Peyer's patch (tissue), 4 donors: ENCODE measurements around the gene XPR1. TPM values are rescaled to one million over a fixed set of nuclear protein-coding genes. Genes with fewer than 3 reads are reported as not detected.

ENCODE experiments used
- DNase-seq, 3 donors: peaks; one replicate each; pipeline ENCODE4 v3.0.0-alpha.2; 2017 to 2019
- H3K27ac ChIP-seq, 4 donors: fragments of 200-600 bp; sonication (generic); one replicate each; pipeline ENCODE4 v1.5.1; 2016 to 2019
- H3K27me3 ChIP-seq, 2 donors: fragments of 200-600 bp; sonication (generic); one replicate each; pipeline ENCODE4 v1.5.1; 2019
- H3K36me3 ChIP-seq, 3 donors: fragments of 200-600 bp; sonication (generic); one replicate each; pipeline ENCODE4 v1.5.1; 2016 to 2019
- H3K4me1 ChIP-seq, 4 donors: fragments of 200-600 bp; sonication (generic); one replicate each; pipeline ENCODE4 v1.5.1; 2016 to 2019
- H3K4me3 ChIP-seq, 4 donors: fragments of 200-600 bp; sonication (generic); 1 replicate in 3 of 4; 2 replicates in 1 of 4; pipeline ENCODE4 v1.5.1; 2016 to 2019; ENCODE audit warnings: mild to moderate bottlenecking in 1 of 4
- H3K9me3 ChIP-seq, 4 donors: fragments of 200-600 bp; sonication (generic); one replicate each; pipeline ENCODE4 v1.5.1; 2016 to 2019; ENCODE audit warnings: mild to moderate bottlenecking in 1 of 4
- CTCF ChIP-seq, 6 experiments: fragments of 450-650 bp in 4 of 6; fragments of 200-600 bp in 2 of 6; sonication (generic) in 1 of 6; IDR thresholded peaks; one replicate each; pipeline ENCODE4 v1.5.1; 2017 to 2019; ENCODE audit warnings: antibody characterized with exemption in 6 of 6, mild to moderate bottlenecking in 3 of 6, moderate library complexity in 1 of 6
- POLR2A ChIP-seq, 2 donors: fragments of 450-650 bp; IDR thresholded peaks; one replicate each; pipeline ENCODE4 v1.5.1; 2017; ENCODE audit warnings: antibody characterized with exemption in 2 of 2, mild to moderate bottlenecking in 2 of 2, moderate library complexity in 2 of 2
- total RNA-seq, 4 donors: library from RNA; depleted of rRNA; stranded (reverse); fragments of >200 nt; gene quantifications; one replicate each; pipeline ENCODE4 v1.1.0, GENCODE V29; 2016

The XPR1 gene
- total RNA-seq, 4 donors from 2014 or later, result 29.7 to 59.7 (median 53.9) TPM

- Histone ChIP-seq H3K4me3 (peak overlapping the region; percentile 38 to 64 (median 54)), H3K4me1 (peaks cover 0 to 14% (median 6%) of the 10 kb centered on the region in 4 donors), H3K27me3 (no peaks in the 10 kb centered on the region), H3K27ac (peak overlapping the region; percentile 67 to 82 (median 77)), H3K9me3 (no peaks in the 10 kb centered on the region), H3K36me3 (no peaks in the 10 kb centered on the region)
- no peak for TF ChIP-seq CTCF (IDR thresholded peaks at IDR 0.05)
- no peak for TF ChIP-seq POLR2A (IDR thresholded peaks at IDR 0.05)
- DNase-seq, result peak in 2 of 3 donors; percentile 22 to 27
Observed at GRCh38 chr1:180911640-180912191, 279.9 kb downstream of the XPR1 start.

GRCh38 chr1:180912211-180912800 is 280.5 kb downstream of the XPR1 start:
- DNase-seq, result peak in 1 of 3 donors; percentile 40
- Histone ChIP-seq H3K36me3 (no peaks in the 10 kb centered on the region), H3K9me3 (no peaks in the 10 kb centered on the region), H3K27ac (peak overlapping the region; percentile 67 to 82 (median 77)), H3K4me1 (peaks cover 0 to 14% (median 6%) of the 10 kb centered on the region in 4 donors), H3K27me3 (no peaks in the 10 kb centered on the region), H3K4me3 (peak overlapping the region; percentile 38 to 64 (median 54))
- TF ChIP-seq CTCF (IDR thresholded peaks at IDR 0.05) (no peak), POLR2A (IDR thresholded peaks at IDR 0.05) (no peak)

- peak in 2 of 3 donors; percentile 46 to 55 for DNase-seq
- Histone ChIP-seq H3K36me3 (no peaks in the 10 kb centered on the region), H3K4me3 (peak within 1 kb of the TSS; percentile 38 to 64 (median 54))
Observed at GRCh38 chr1:180912801-180913565, 281.2 kb downstream of the XPR1 start, which contains the start of gene KIAA1614. Gene KIAA1614 (plus strand): TSS chr1:180912897. CDS start chr1:180913244, 347 bp downstream.

GRCh38 chr1:180915426-180915965 is 283.7 kb downstream of the XPR1 start:
- Histone ChIP-seq H3K4me3 (no peak overlapping the region), H3K4me1 (peaks cover 0 to 14% (median 6%) of the 10 kb centered on the region in 4 donors), H3K27ac (no peak overlapping the region), H3K9me3 (no peaks in the 10 kb centered on the region), H3K27me3 (no peaks in the 10 kb centered on the region), H3K36me3 (no peaks in the 10 kb centered on the region)
- TF ChIP-seq POLR2A (IDR thresholded peaks at IDR 0.05) (no peak), CTCF (IDR thresholded peaks at IDR 0.05) (no peak)
- peak in 1 of 3 donors; percentile 28 for DNase-seq

More at GRCh38 chr1:180912801-180913565, 281.2 kb downstream of the XPR1 start, which contains the start of gene KIAA1614:
- Histone ChIP-seq H3K9me3 (no peaks in the 10 kb centered on the region), H3K4me1 (peaks cover 0 to 14% (median 6%) of the 10 kb centered on the region in 4 donors), H3K27ac (peak within 1 kb of the TSS; percentile 67 to 82 (median 77)), H3K27me3 (no peaks in the 10 kb centered on the region)
- no peak for TF ChIP-seq CTCF (IDR thresholded peaks at IDR 0.05)

GRCh38 chr1:180916012-180916770 is 284.4 kb downstream of the XPR1 start:
- TF ChIP-seq POLR2A (IDR thresholded peaks at IDR 0.05) (no peak), CTCF (IDR thresholded peaks at IDR 0.05) (no peak)
- no peaks in the 10 kb centered on the region for H3K9me3 ChIP-seq
- peaks cover 0 to 14% (median 6%) of the 10 kb centered on the region in 4 donors for H3K4me1 ChIP-seq
- DNase-seq, result peak in 1 of 3 donors; percentile 33
- no peaks in the 10 kb centered on the region for H3K27me3 ChIP-seq
- H3K27ac ChIP-seq, result no peak overlapping the region
- H3K4me3 ChIP-seq, result no peak overlapping the region
- no peaks in the 10 kb centered on the region for H3K36me3 ChIP-seq
